B cell (primary cell): ENCODE data around the gene VOPP1. TPM values are rescaled to one million over a fixed set of nuclear protein-coding genes. Genes with fewer than 3 reads are reported as not detected.

Experiments
- ATAC-seq: fragments of 200-7000 bp; cut with Tn5 transposase; one replicate; pipeline ENCODE4 v1.10.0; 2021; ENCODE audit warnings: low read depth, mild to moderate bottlenecking, moderate number of reproducible peaks, moderate library complexity
- CTCF ChIA-PET: fragments of 350-600 bp; sonication (Branson Sonifier 250); formaldehyde crosslinking; loops from one replicate; lab custom pipeline; 2021; ENCODE audit warnings: antibody characterized with exemption, inconsistent platforms; lab: Charles Lee
- POLR2A ChIA-PET: fragments of 350-600 bp; sonication (Branson Sonifier 250); formaldehyde crosslinking; loops from one replicate; lab custom pipeline; 2021; ENCODE audit warnings: antibody characterized with exemption; lab: Charles Lee
- DNase-seq: peaks from one replicate; pipeline ENCODE4 v3.0.0; 2013
- H2AFZ ChIP-seq: 2 replicates; pipeline ENCODE4 v1.6.1; 2012; ENCODE audit warnings: mild to moderate bottlenecking, low read depth, low read length; ENCODE audit not compliant: insufficient read depth, poor library complexity, severe bottlenecking
- H3K27ac ChIP-seq, 2 donors: 1 replicate in 1 of 2; 2 replicates in 1 of 2; pipeline ENCODE4 v1.5.1; 2012 to 2013; ENCODE audit warnings: low read length in 2 of 2, mild to moderate bottlenecking in 2 of 2, moderate library complexity in 1 of 2
- H3K27me3 ChIP-seq, 4 experiments: fragments of 200-600 bp in 1 of 4; sonication (generic) in 1 of 4; replicated peaks in 1 of 4; 1 replicate in 2 of 4; 2 replicates in 2 of 4; pipeline versions ENCODE4 v1.6.1 to v1.7.0; 2013 to 2016; ENCODE audit warnings: low read length in 3 of 4, mild to moderate bottlenecking in 2 of 4, mixed read lengths in 1 of 4, moderate library complexity in 1 of 4; ENCODE audit not compliant: insufficient read depth in 4 of 4, control insufficient read depth in 3 of 4; ENCODE audit errors: control extremely low read depth in 1 of 4
- H3K36me3 ChIP-seq, 2 experiments: replicated peaks in 1 of 2; 1 replicate in 1 of 2; 2 replicates in 1 of 2; pipeline versions ENCODE4 v1.6.1 to v1.7.1; 2013; ENCODE audit warnings: low read length in 1 of 2; ENCODE audit not compliant: insufficient read depth in 2 of 2, control insufficient read depth in 1 of 2; ENCODE audit errors: control extremely low read depth in 1 of 2, extremely low read depth in 1 of 2
- H3K4me1 ChIP-seq, 2 donors: fragments of 200-600 bp in 1 of 2; sonication (generic) in 1 of 2; 1 replicate in 1 of 2; 2 replicates in 1 of 2; pipeline versions ENCODE4 v1.5.1 to v1.6.1; 2013 to 2017; ENCODE audit warnings: low read length in 2 of 2; ENCODE audit not compliant: control insufficient read depth in 2 of 2, insufficient read depth in 2 of 2
- H3K4me2 ChIP-seq: replicated peaks from 2 replicates; pipeline ENCODE3; 2012; ENCODE audit warnings: mild to moderate bottlenecking, low read depth, low read length; ENCODE audit not compliant: poor library complexity, severe bottlenecking
- H3K4me3 ChIP-seq, 5 experiments: fragments of 200-600 bp in 1 of 5; sonication (generic) in 1 of 5; 1 replicate in 3 of 5; 2 replicates in 2 of 5; pipeline versions ENCODE4 v1.5.1 to v1.7.0; 2011 to 2016; ENCODE audit warnings: low read length in 4 of 5, mild to moderate bottlenecking in 4 of 5, low read depth in 2 of 5, control low read depth in 1 of 5, moderate library complexity in 1 of 5; ENCODE audit not compliant: insufficient read depth in 1 of 5; ENCODE audit errors: control extremely low read depth in 1 of 5, extremely low read depth in 1 of 5
- H3K79me2 ChIP-seq: fragments of 200-600 bp; sonication (generic); one replicate; pipeline ENCODE4 v1.6.0; 2016; ENCODE audit warnings: low read length; ENCODE audit not compliant: control insufficient read depth, insufficient read depth
- H3K9ac ChIP-seq: fragments of 200-600 bp; sonication (generic); 2 replicates; pipeline ENCODE4 v1.6.1; 2017; ENCODE audit warnings: mild to moderate bottlenecking, low read length, moderate library complexity
- H3K9me3 ChIP-seq, 3 donors: one replicate each; pipeline versions ENCODE4 v1.6.1 to v1.7.1; 2013; ENCODE audit warnings: low read length in 2 of 3; ENCODE audit not compliant: control insufficient read depth in 2 of 3, insufficient read depth in 1 of 3; ENCODE audit errors: control extremely low read depth in 1 of 3
- H4K20me1 ChIP-seq: 2 replicates; pipeline ENCODE4 v1.6.0; 2012; ENCODE audit warnings: mild to moderate bottlenecking, low read length; ENCODE audit not compliant: insufficient read depth, control insufficient read depth, poor library complexity, severe bottlenecking
- H3K27ac Mint-ChIP-seq: one replicate; pipeline ENCODE4 v1.8.0; 2021; ENCODE audit warnings: mixed read lengths
- H3K27me3 Mint-ChIP-seq: one replicate; pipeline ENCODE4 v1.8.0; 2021; ENCODE audit warnings: mixed read lengths
- H3K4me1 Mint-ChIP-seq: one replicate; pipeline ENCODE4 v1.8.0; 2021; ENCODE audit warnings: mixed read lengths
- H3K4me3 Mint-ChIP-seq: one replicate; pipeline ENCODE4 v1.8.0; 2021; ENCODE audit warnings: mixed read lengths
- H3K9me3 Mint-ChIP-seq: one replicate; pipeline ENCODE4 v1.8.0; 2022; ENCODE audit warnings: mixed read lengths; ENCODE audit not compliant: insufficient read depth
- CTCF ChIP-seq: fragments of 200-600 bp; IDR thresholded peaks from one replicate; pipeline ENCODE4 v1.8.0; 2022; ENCODE audit warnings: antibody characterized with exemption, mild to moderate bottlenecking
- EZH2 ChIP-seq: IDR thresholded peaks from 2 replicates; pipeline ENCODE4 v1.6.1; 2012; ENCODE audit warnings: borderline replicate concordance, low read depth, mild to moderate bottlenecking, moderate library complexity, low read length; ENCODE audit not compliant: insufficient read depth, poor library complexity, severe bottlenecking
- WGBS: methylation state at CpG from one replicate; pipeline ENCODE4 v1.1.5; 2013; ENCODE audit warnings: missing lambda C conversion rate; ENCODE audit not compliant: insufficient coverage; 5-methylcytosine and 5-hydroxymethylcytosine counted together
- intact Hi-C: fragments of 100-400 bp; cut with micrococcal nuclease; formaldehyde crosslinking; loops from one replicate; pipeline ENCODE4 v1.10.0; 2022
- polyA plus RNA-seq: library from polyadenylated mRNA; depleted of rRNA; stranded (reverse); fragments of >200 nt; gene quantifications from 2 replicates; pipeline ENCODE4 v1.2.3, GENCODE V29; 2012
- total RNA-seq, 2 donors: library from RNA; stranded (reverse); fragments of 120-200 nt in 1 of 2; gene quantifications; 1 replicate in 1 of 2; 2 replicates in 1 of 2; pipeline versions ENCODE4 v1.2.3 to v1.2.4, GENCODE V29; 2013 to 2022

The VOPP1 gene
- total and polyA plus RNA-seq, 2 donors (not counting 1 experiment from before 2014, with no cell fraction given): 53.2 to 256 TPM

GRCh38 chr7:55426676-55427075 lies 145.6 kb downstream of the VOPP1 start:
- no peak overlapping the region for H2AFZ ChIP-seq
- CTCF ChIA-PET: interaction anchor here (0.8 to 1.4 kb wide), 3 partner anchors 8 to 170 kb away, joined by 3 to 5 read pairs (median 3); no protein-coding TSS in a partner anchor
- POLR2A ChIA-PET: no interaction called here

More at GRCh38 chr7:55426676-55427075, 145.6 kb downstream of the VOPP1 start:
- Histone ChIP-seq H4K20me1 (no peaks in the 10 kb centered on the region), H3K9me3 (no peaks in the 10 kb centered on the region), H3K27ac (no peak overlapping the region), H3K36me3 (peaks cover 4 to 26% of the 10 kb centered on the region in 2 experiments), H3K4me2 (no peak overlapping the region), H3K27me3 (no peaks in the 10 kb centered on the region), H3K4me3 (no peak overlapping the region), H3K4me1 (no peaks in the 10 kb centered on the region), H3K79me2 (no peaks in the 10 kb centered on the region), H3K9ac (no peak overlapping the region)
- no peaks in the 10 kb centered on the region for H3K27me3 Mint-ChIP-seq
- H3K4me1 Mint-ChIP-seq: no peaks in the 10 kb centered on the region
- WGBS: 90% methylated on average over 12 of the region's 12 CpGs
- no peaks in the 10 kb centered on the region for H3K9me3 Mint-ChIP-seq
- H3K4me3 Mint-ChIP-seq: no peak overlapping the region
- DNase-seq (no peak), ATAC-seq (no peak)
- H3K27ac Mint-ChIP-seq: no peak overlapping the region
- intact Hi-C loops: no loop called here
- TF ChIP-seq CTCF (no peak), EZH2 (no peak)
